GM20000 (cell line): ENCODE data around the gene C9.
"Not testable (repeated sequence)": the region's sequence is repeated elsewhere in the genome, so short reads cannot be mapped to it uniquely, and the experiment has no call there.

Experiments
- DNase-seq: peaks from one replicate; pipeline ENCODE4 v3.0.0; 2012; ENCODE audit warnings: low spot score
- CTCF ChIP-seq: IDR thresholded peaks from 2 replicates; pipeline ENCODE4 v1.5.1; 2012; ENCODE audit warnings: mild to moderate bottlenecking, control low read depth; ENCODE audit errors: extremely low read depth, missing control alignments

C9 gene

GRCh38 chr5:39364367-39364766 lies at the start of gene C9:
Gene C9 (minus strand): TSS chr5:39364495. CDS start chr5:39364464, 31 bp downstream.
- DNase-seq = no peak
- TF ChIP-seq CTCF = no peak

GRCh38 chr5:39413771-39414170 lies 49.5 kb upstream of the C9 start:
- TF ChIP-seq CTCF = no peak
- no peak for DNase-seq

- no peak for TF ChIP-seq CTCF
- no peak for DNase-seq
Measured at GRCh38 chr5:39412721-39413394, 48.6 kb upstream of the C9 start.

GRCh38 chr5:39411985-39412384 lies 47.7 kb upstream of the C9 start:
- no peak for TF ChIP-seq CTCF
- DNase-seq = no peak

GRCh38 chr5:39411061-39411460 lies 46.8 kb upstream of the C9 start:
- no peak for TF ChIP-seq CTCF
- no peak for DNase-seq

GRCh38 chr5:39409033-39409432 lies 44.7 kb upstream of the C9 start:
- no peak for TF ChIP-seq CTCF
- DNase-seq = no peak

- TF ChIP-seq CTCF = no peak
- no peak for DNase-seq
Measured at GRCh38 chr5:39405083-39405843, 41.0 kb upstream of the C9 start.

- DNase-seq = not testable (repeated sequence)
Measured at GRCh38 chr5:39403761-39404160, 39.5 kb upstream of the C9 start.

- DNase-seq = not testable (repeated sequence)
Measured at GRCh38 chr5:39402140-39402539, 37.8 kb upstream of the C9 start.
